Metanephros (tissue), 1 donor: ENCODE measurements around the gene SUSD2. TPM values are rescaled to one million over a fixed set of nuclear protein-coding genes. Genes with fewer than 3 reads are reported as not detected.

ENCODE experiments used
- total RNA-seq: library from RNA; depleted of rRNA; stranded (reverse); fragments of >200 nt; gene quantifications from one replicate; pipeline ENCODE4 v1.2.3, GENCODE V29; 2014

The SUSD2 gene, protein sequence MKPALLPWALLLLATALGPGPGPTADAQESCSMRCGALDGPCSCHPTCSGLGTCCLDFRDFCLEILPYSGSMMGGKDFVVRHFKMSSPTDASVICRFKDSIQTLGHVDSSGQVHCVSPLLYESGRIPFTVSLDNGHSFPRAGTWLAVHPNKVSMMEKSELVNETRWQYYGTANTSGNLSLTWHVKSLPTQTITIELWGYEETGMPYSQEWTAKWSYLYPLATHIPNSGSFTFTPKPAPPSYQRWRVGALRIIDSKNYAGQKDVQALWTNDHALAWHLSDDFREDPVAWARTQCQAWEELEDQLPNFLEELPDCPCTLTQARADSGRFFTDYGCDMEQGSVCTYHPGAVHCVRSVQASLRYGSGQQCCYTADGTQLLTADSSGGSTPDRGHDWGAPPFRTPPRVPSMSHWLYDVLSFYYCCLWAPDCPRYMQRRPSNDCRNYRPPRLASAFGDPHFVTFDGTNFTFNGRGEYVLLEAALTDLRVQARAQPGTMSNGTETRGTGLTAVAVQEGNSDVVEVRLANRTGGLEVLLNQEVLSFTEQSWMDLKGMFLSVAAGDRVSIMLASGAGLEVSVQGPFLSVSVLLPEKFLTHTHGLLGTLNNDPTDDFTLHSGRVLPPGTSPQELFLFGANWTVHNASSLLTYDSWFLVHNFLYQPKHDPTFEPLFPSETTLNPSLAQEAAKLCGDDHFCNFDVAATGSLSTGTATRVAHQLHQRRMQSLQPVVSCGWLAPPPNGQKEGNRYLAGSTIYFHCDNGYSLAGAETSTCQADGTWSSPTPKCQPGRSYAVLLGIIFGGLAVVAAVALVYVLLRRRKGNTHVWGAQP
- total RNA-seq: 5.3 TPM

DNA sequence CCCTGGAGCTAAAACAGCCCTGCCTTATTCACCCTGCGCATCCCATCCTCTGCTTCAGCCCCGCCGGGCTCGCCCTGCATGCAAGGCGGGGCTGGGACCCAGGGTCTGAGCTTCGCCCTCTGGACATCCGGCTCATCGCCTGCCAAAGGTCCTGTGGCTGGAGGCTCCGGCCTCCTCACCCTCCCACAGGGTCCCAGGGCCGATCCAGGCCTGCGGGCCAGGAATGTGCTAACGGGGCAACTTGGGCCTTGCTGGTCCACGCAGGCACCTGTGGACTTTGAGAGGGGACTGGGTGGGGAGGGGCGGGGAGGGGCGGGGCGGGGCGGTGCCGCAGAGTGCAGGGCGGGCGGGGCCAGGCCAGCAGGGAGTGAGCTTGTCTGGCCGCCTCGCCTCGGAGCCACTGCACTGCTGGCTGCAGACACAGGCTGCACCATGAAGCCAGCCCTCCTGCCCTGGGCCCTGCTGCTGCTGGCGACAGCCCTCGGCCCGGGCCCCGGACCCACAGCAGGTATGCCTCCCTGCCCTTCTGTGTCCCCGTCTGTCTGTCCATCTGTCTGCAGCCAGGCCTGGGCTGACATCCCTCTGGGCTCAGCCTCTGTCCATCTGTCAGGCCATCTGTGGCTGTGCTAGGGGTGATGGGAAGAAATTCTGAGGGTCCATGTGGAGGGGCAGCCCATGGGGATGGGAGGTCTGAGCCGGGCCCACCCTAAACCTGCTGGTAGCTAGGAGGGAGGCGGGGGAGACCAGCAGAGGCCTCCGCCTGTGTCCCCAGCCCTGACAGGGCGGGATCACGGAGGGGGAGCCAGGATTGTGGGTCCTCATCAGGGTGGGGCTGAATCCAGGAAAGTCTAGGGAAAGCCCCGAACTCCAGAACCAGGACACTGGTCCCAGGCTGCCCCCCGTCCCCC, at the start of gene SUSD2:
SUSD2 (plus strand) TSS at position 400 of the 908 bp plus-strand sequence; CDS start at position 433, 33 bp downstream.

Other genes with a start within 250 kb of the SUSD2 start
- 1.5 TPM for gene GSTT2B, start 220.3 kb upstream of the SUSD2 start, total RNA-seq
- gene DDTL, start 214.6 kb upstream of the SUSD2 start, total RNA-seq: 2.5 TPM
- gene DDT, start 207.0 kb upstream of the SUSD2 start, total RNA-seq: 293 TPM
- not detected for gene GSTT2, start 201.4 kb upstream of the SUSD2 start, total RNA-seq
- not detected for gene GSTT4, start 176.0 kb upstream of the SUSD2 start, total RNA-seq
- 64.6 TPM for gene CABIN1, start 170.2 kb upstream of the SUSD2 start, total RNA-seq
- gene GGT5, start 63.6 kb downstream of the SUSD2 start, total RNA-seq: 12.1 TPM
- 34.8 TPM for gene SPECC1L, start 89.3 kb downstream of the SUSD2 start, total RNA-seq
- 13.5 TPM for gene ADORA2A, start 246.1 kb downstream of the SUSD2 start, total RNA-seq